ENCODE measurements around the gene EFCAB13. TPM values are rescaled to one million over a fixed set of nuclear protein-coding genes. Genes with fewer than 3 reads are reported as not detected.
"Not testable (repeated sequence)": the region's sequence is repeated elsewhere in the genome, so short reads cannot be mapped to it uniquely, and the experiment has no call there.

EFCAB13 gene
- total RNA-seq, 2 experiments from 2014 or later, result 12.6 to 13.5 TPM

DNA sequence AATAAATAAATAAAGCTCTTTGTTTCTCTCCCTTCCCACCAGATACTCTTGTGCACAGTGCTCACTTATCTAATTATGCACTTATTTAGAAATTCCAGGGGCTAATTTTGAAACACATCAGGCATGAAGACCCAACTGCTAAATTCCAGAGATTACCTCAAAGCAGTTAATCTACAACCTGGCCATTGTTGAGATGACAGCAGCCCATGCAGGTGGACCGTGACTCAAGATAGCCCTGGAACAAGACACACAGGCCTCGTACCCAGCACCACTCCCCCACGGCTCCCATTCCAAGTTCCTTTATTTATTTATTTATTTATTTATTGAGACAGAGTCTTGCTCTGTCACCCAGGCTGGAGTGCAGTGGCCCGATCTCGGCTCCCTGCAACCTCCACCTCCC lies 147.1 kb downstream of the EFCAB13 start:
- Histone ChIP-seq H3K4me3 (ENCODE audit: low read length) (no peak overlapping the region), H3K9me3 (ENCODE audit: control insufficient read depth in 1 of 2, insufficient read depth in 1 of 2, low read length in 2 of 2) (no peaks in the 10 kb centered on the region), H3K27ac (ENCODE audit: low read depth in 1 of 2, low read length in 2 of 2) (no peak overlapping the region), H3K27me3 (ENCODE audit: control insufficient read depth in 1 of 2, insufficient read depth in 2 of 2, low read length in 2 of 2) (no peaks in the 10 kb centered on the region), H3K36me3 (ENCODE audit: insufficient read depth, low read length) (peaks cover 3% of the 10 kb centered on the region), H3K4me1 (ENCODE audit: insufficient read depth, low read length) (no peaks in the 10 kb centered on the region)
- POLR2A ChIA-PET, result interaction anchor here (0.6 kb wide), 1 partner anchor 133 kb away, joined by 3 read pairs; no protein-coding TSS in a partner anchor
- intact Hi-C loops (cut with DNase I, micrococcal nuclease), result loop anchor here in 1 of 2 experiments (10.0 kb wide), 1 partner anchor 124 kb away; no protein-coding TSS in a partner anchor
- Mint-ChIP-seq H3K27ac (no peak overlapping the region), H3K9me3 (no peaks in the 10 kb centered on the region), H3K27me3 (no peaks in the 10 kb centered on the region), H3K4me1 (ENCODE audit: low read depth) (no peaks in the 10 kb centered on the region), H3K36me3 (ENCODE audit: low read depth) (peaks cover 16% of the 10 kb centered on the region), H3K4me3 (no peak overlapping the region)
- no peak for DNase-seq
- TF ChIP-seq CTCF (IDR thresholded peaks at IDR 0.05), result no peak
- no peak for ATAC-seq (ENCODE audit: poor library complexity)
- CTCF ChIA-PET, result no interaction called here

GRCh38 chr17:47472073-47472472 lies 148.3 kb downstream of the EFCAB13 start:
- H3K36me3 ChIP-seq (ENCODE audit: insufficient read depth, low read length); POLR2A ChIA-PET; H3K4me1 Mint-ChIP-seq (ENCODE audit: low read depth); H3K27me3 ChIP-seq (ENCODE audit: control insufficient read depth in 1 of 2, insufficient read depth in 2 of 2, low read length in 2 of 2); H3K4me3 Mint-ChIP-seq; H3K4me3 ChIP-seq (ENCODE audit: low read length); H3K9me3 Mint-ChIP-seq; ATAC-seq (ENCODE audit: poor library complexity); H3K9me3 ChIP-seq (ENCODE audit: control insufficient read depth in 1 of 2, insufficient read depth in 1 of 2, low read length in 2 of 2); CTCF ChIA-PET; H3K27ac Mint-ChIP-seq; H3K27me3 Mint-ChIP-seq; H3K27ac ChIP-seq (ENCODE audit: low read depth in 1 of 2, low read length in 2 of 2); DNase-seq; H3K4me1 ChIP-seq (ENCODE audit: insufficient read depth, low read length): not testable (repeated sequence)
- H3K36me3 Mint-ChIP-seq (ENCODE audit: low read depth), result peaks cover 21% of the 10 kb centered on the region
- intact Hi-C loops (cut with DNase I, micrococcal nuclease), result loop anchor here in 1 of 2 experiments (10.0 kb wide), 1 partner anchor 123 kb away; no protein-coding TSS in a partner anchor

Other genes starting within 250 kb of the EFCAB13 start
- 10 to 100 TPM; 52.5 to 52.8 TPM for gene CDC27, start 134.7 kb upstream of the EFCAB13 start, total RNA-seq
- gene MYL4, start 114.6 kb upstream of the EFCAB13 start, total RNA-seq, result not detected
- under 1 TPM in 1 of 2 experiments, not detected in 1; 0.05 TPM for gene ITGB3, start 70.1 kb upstream of the EFCAB13 start, total RNA-seq
- 10 to 100 TPM; 77.3 to 80.7 TPM for gene NPEPPS, start 207.2 kb downstream of the EFCAB13 start, total RNA-seq

Measured in CD4-positive, alpha-beta T cell (primary cell).